H1 (cell line): ENCODE measurements around the gene TMPRSS13. TPM values are rescaled to one million over a fixed set of nuclear protein-coding genes. Genes with fewer than 3 reads are reported as not detected.

Experiments used
- BRCA1 ChIP-seq: IDR thresholded peaks from 2 replicates; pipeline ENCODE4 v1.6.1; 2012; ENCODE audit warnings: low read depth, low read length, improper control_type of control experiment
- CHD7 ChIP-seq: fragments of 300-600 bp; sonication (generic); IDR thresholded peaks from 2 replicates; pipeline ENCODE4 v1.7.1; 2012; ENCODE audit warnings: low read length, moderate library complexity, mild to moderate bottlenecking, inconsistent platforms; ENCODE audit not compliant: insufficient replicate concordance
- NANOG ChIP-seq: IDR thresholded peaks from 2 replicates; pipeline ENCODE4 v1.6.1; 2011; ENCODE audit warnings: low read length, low read depth, mild to moderate bottlenecking, inconsistent platforms; ENCODE audit not compliant: insufficient read depth, poor library complexity, severe bottlenecking
- RNF2 ChIP-seq: fragments of 200-900, 300-1000 bp; sonication (generic); IDR thresholded peaks from 2 replicates; pipeline ENCODE4 v1.7.1; 2016; ENCODE audit warnings: borderline replicate concordance, low read depth, mild to moderate bottlenecking, antibody characterized with exemption, low read length; ENCODE audit not compliant: poor library complexity, severe bottlenecking; ENCODE audit errors: missing control alignments
- polyA plus RNA-seq, 7 experiments: library from polyadenylated mRNA; depleted of rRNA in 3 of 7; stranded (reverse) in 5 of 7; unstranded in 2 of 7; fragments of >200 nt in 5 of 7; fragments of 200-250 nt in 2 of 7; gene quantifications; 1 replicate in 5 of 7; 2 replicates in 1 of 7; 4 replicates in 1 of 7; pipeline versions ENCODE4 v1.2.1 to v1.2.3, GENCODE V29; 2011 to 2013; ENCODE audit warnings: missing spikeins in 2 of 7, mixed read lengths in 2 of 7
- total RNA-seq: library from RNA; stranded (reverse); fragmentation: NEBNext Ultra II Directional; extraction: Animal tissue kit (Norgen Biotek cat#: 25700); gene quantifications from 2 replicates; pipeline ENCODE4 v1.2.1, GENCODE V29; 2021

TMPRSS13 gene
- total and polyA plus RNA-seq, 2 of the 8 experiments (the other 6 are each of a cell fraction or from before 2014, with no cell fraction given) = 0.61 to 0.79 TPM

GRCh38 chr11:117872420-117872961, 56.7 kb downstream of the TMPRSS13 start (continued):
- TF ChIP-seq RNF2 (no peak), BRCA1 (no peak), NANOG (no peak), CHD7 (no peak)
